ENCODE results near the gene GDF9. TPM values are rescaled to one million over a fixed set of nuclear protein-coding genes. Genes with fewer than 3 reads are reported as not detected.

Gene GDF9
- total and polyA plus RNA-seq, 10 of the 15 experiments (the other 5 are each of a cell fraction or from before 2014, with no cell fraction given), result 0.11 to 1.5 (median 0.34) TPM

DNA sequence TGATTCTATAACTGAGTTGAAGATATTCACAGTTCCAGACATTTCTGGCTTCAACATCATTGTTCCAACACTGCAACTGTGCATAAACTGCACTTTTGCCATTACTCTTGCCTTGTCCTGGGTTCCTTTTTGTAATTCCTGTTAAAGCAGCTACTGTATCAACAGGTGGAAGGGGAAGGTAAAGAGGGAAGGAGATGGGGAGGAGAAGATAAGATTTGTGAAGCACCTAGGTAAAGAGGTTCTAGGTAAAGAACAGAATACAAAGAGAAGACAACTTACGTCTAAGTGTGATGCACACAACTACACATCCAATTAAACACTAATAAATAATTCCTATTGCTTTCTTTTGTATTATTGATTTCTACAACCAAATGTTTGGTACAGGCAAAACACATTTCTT, 43.4 kb upstream of the GDF9 start (continued):
- TF ChIP-seq, protein P1, sequence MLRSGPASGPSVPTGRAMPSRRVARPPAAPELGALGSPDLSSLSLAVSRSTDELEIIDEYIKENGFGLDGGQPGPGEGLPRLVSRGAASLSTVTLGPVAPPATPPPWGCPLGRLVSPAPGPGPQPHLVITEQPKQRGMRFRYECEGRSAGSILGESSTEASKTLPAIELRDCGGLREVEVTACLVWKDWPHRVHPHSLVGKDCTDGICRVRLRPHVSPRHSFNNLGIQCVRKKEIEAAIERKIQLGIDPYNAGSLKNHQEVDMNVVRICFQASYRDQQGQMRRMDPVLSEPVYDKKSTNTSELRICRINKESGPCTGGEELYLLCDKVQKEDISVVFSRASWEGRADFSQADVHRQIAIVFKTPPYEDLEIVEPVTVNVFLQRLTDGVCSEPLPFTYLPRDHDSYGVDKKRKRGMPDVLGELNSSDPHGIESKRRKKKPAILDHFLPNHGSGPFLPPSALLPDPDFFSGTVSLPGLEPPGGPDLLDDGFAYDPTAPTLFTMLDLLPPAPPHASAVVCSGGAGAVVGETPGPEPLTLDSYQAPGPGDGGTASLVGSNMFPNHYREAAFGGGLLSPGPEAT (IDR thresholded peaks at IDR 0.05; ENCODE audit: low read depth), result no peak
- TF ChIP-seq MEF2B (IDR thresholded peaks at IDR 0.05; ENCODE audit: partially characterized antibody, poor library complexity, severe bottlenecking), result no peak

DNA sequence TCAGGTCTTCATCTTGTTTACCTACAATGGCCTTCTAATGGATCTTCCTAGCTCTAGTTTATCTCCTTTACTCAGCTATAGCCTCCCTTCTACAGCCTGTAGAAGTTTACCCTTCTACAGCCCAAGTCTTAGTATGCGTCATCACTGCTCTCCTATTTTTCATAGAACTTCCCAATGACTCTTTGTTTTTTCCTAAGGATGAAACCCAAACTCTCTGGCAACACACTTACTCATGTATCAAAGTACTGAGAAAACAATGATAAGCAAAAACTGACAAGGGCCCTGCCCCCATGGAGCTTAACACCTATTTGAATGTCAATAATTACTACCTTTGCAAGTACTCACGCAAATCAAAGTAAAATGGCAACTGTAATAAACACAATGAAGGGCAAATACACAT, 40.9 kb upstream of the GDF9 start:
- WGBS (ENCODE audit: insufficient coverage, insufficient replicate concordance, low lambda C conversion rate, missing lambda C conversion rate), result 96% methylated on average over 2 of the region's 2 CpGs
- H2AFZ ChIP-seq (ENCODE audit: control insufficient read depth, low read depth, low read length), result no peak overlapping the region
- ChIA-PET RAD21 (ENCODE audit: unreplicated experiment) (interaction anchor here (0.7 kb wide), 1 partner anchor 16 kb away, joined by 3 read pairs; no protein-coding TSS in a partner anchor), POLR2A (interaction anchor here (0.6 kb wide), 2 partner anchors 29 to 144 kb away, joined by 3 read pairs; no protein-coding TSS in a partner anchor), SMC1A (ENCODE audit: uncharacterized antibody, unreplicated experiment) (interaction anchor here (0.8 to 2.3 kb wide), 3 partner anchors 12 to 25 kb away, joined by 3 to 7 read pairs (median 4); no protein-coding TSS in a partner anchor), CTCF (interaction anchor here (1.0 kb wide), 1 partner anchor 521 kb away, joined by 3 read pairs; no protein-coding TSS in a partner anchor)
- no peaks in the 10 kb centered on the region for H3K27me3 ChIP-seq (replicated peaks in 1 of 2; ENCODE audit: control insufficient read depth in 2 of 2, insufficient read depth in 2 of 2, low read length in 1 of 2)
- no peaks in the 10 kb centered on the region; the same call in 1 of the 2 replicates for H3K79me2 ChIP-seq (ENCODE audit: control insufficient read depth, insufficient read depth, low read length)
- H3K4me1 ChIP-seq (ENCODE audit: control insufficient read depth, insufficient read depth, low read length), result no peaks in the 10 kb centered on the region
- intact Hi-C loops (cut with micrococcal nuclease; ENCODE audit: unreplicated experiment) (no loop called here), in situ Hi-C loops (cut with MboI) (no loop called here)
- no peak overlapping the region for H3K4me2 ChIP-seq (ENCODE audit: control insufficient read depth, insufficient read depth)
- no peaks in the 10 kb centered on the region for H4K20me1 ChIP-seq (ENCODE audit: control insufficient read depth, insufficient read depth)
- no peaks in the 10 kb centered on the region for H3K9me3 ChIP-seq (replicated peaks; ENCODE audit: control insufficient read depth, insufficient read depth, low read length)
- H3K27ac ChIP-seq (ENCODE audit: control insufficient read depth, insufficient read depth), result no peak overlapping the region
- H3K36me3 ChIP-seq (ENCODE audit: control insufficient read depth in 2 of 2, insufficient read depth in 2 of 2, low read length in 1 of 2), result peaks cover 0 to 9% of the 10 kb centered on the region in 2 experiments; a peak in 1 of 4 replicates
- FAIRE-seq (no peak), ATAC-seq (no peak), DNase-seq (ENCODE audit: low read depth, low spot score) (no peak)
- H3K9ac ChIP-seq (ENCODE audit: control insufficient read depth, insufficient read depth, low read length), result no peak overlapping the region
- no peak overlapping the region for H3K4me3 ChIP-seq
- TF ChIP-seq FOXK2 (IDR thresholded peaks at IDR 0.05) (no peak), BCLAF1 (IDR thresholded peaks at IDR 0.05) (no peak), ATF7 (IDR thresholded peaks at IDR 0.05; ENCODE audit: low read depth) (no peak), MEF2A (IDR thresholded peaks at IDR 0.05; ENCODE audit: insufficient read depth, low read depth, low read length) (no peak), ZNF622 (IDR thresholded peaks at IDR 0.05) (no peak), SMC3 (IDR thresholded peaks at IDR 0.05; ENCODE audit: borderline replicate concordance, low read length) (no peak), SIX5 (IDR thresholded peaks at IDR 0.05; ENCODE audit: low read depth, low read length, severe bottlenecking) (no peak), CBFB (IDR thresholded peaks at IDR 0.05; ENCODE audit: low read depth) (no peak), YY1 (IDR thresholded peaks at IDR 0.05; ENCODE audit: low read depth, low read length) (no peak), KLF5 (IDR thresholded peaks at IDR 0.05; ENCODE audit: partially characterized antibody) (no peak)
- TF ChIP-seq, protein P2, sequence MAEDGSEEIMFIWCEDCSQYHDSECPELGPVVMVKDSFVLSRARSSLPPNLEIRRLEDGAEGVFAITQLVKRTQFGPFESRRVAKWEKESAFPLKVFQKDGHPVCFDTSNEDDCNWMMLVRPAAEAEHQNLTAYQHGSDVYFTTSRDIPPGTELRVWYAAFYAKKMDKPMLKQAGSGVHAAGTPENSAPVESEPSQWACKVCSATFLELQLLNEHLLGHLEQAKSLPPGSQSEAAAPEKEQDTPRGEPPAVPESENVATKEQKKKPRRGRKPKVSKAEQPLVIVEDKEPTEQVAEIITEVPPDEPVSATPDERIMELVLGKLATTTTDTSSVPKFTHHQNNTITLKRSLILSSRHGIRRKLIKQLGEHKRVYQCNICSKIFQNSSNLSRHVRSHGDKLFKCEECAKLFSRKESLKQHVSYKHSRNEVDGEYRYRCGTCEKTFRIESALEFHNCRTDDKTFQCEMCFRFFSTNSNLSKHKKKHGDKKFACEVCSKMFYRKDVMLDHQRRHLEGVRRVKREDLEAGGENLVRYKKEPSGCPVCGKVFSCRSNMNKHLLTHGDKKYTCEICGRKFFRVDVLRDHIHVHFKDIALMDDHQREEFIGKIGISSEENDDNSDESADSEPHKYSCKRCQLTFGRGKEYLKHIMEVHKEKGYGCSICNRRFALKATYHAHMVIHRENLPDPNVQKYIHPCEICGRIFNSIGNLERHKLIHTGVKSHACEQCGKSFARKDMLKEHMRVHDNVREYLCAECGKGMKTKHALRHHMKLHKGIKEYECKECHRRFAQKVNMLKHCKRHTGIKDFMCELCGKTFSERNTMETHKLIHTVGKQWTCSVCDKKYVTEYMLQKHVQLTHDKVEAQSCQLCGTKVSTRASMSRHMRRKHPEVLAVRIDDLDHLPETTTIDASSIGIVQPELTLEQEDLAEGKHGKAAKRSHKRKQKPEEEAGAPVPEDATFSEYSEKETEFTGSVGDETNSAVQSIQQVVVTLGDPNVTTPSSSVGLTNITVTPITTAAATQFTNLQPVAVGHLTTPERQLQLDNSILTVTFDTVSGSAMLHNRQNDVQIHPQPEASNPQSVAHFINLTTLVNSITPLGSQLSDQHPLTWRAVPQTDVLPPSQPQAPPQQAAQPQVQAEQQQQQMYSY (CRISPR knock-in tag; IDR thresholded peaks at IDR 0.05), result no peak
- no TSS peak for BruUV-seq (replicated peaks)

Data from GM12878 (cell line).